ENCODE measurements around the gene DPEP2NB. TPM values are rescaled to one million over a fixed set of nuclear protein-coding genes. Genes with fewer than 3 reads are reported as not detected.

Gene DPEP2NB
- total RNA-seq, 1 experiment from 2014 or later: not detected

GRCh38 chr16:67992661-67993206 lies 23.0 kb downstream of the DPEP2NB start:
- no peaks in the 10 kb centered on the region for H3K79me1 ChIP-seq (ENCODE audit: insufficient read depth, low read depth, low read length, poor library complexity, severe bottlenecking)
- H2AK5ac ChIP-seq (ENCODE audit: insufficient read length, low read length): no peak overlapping the region
- no peak overlapping the region for H3K56ac ChIP-seq (ENCODE audit: insufficient read length, low read depth, low read length)
- H2BK12ac ChIP-seq (ENCODE audit: insufficient read length, low read depth, low read length): no peak overlapping the region
- H2BK5ac ChIP-seq (ENCODE audit: insufficient read length, low read length): no peak overlapping the region
- H2BK120ac ChIP-seq (ENCODE audit: low read depth, low read length, poor library complexity, severe bottlenecking): no peak overlapping the region
- no peak overlapping the region for H3K27ac Mint-ChIP-seq
- H3K4me1 ChIP-seq (ENCODE audit: insufficient read depth, low read length): no peaks in the 10 kb centered on the region
- no peaks in the 10 kb centered on the region for H3K9me3 ChIP-seq (ENCODE audit: control insufficient read depth, low read depth, low read length)
- DNase-seq: no peak
- peak overlapping the region; percentile 27 for H3K18ac ChIP-seq (ENCODE audit: insufficient read length, low read depth, low read length)
- no peak overlapping the region for H2AFZ ChIP-seq (ENCODE audit: low read length)
- H3K23me2 ChIP-seq (ENCODE audit: insufficient read length, low read depth, low read length, poor library complexity, severe bottlenecking): no peaks in the 10 kb centered on the region
- 0 out of 4 replicates have a peak, but pooled peaks cover 0 to 2% of the 10 kb centered on the region in 2 experiments for H3K4me1 Mint-ChIP-seq
- peaks cover 30% of the 10 kb centered on the region for H3K27me3 Mint-ChIP-seq (ENCODE audit: low read depth)
- H2BK15ac ChIP-seq (ENCODE audit: low read depth, low read length): no peak overlapping the region
- no peak overlapping the region for H3K4ac ChIP-seq (ENCODE audit: low read depth, low read length)
- no peaks in the 10 kb centered on the region; a peak in 1 of 7 replicates for H3K36me3 Mint-ChIP-seq (ENCODE audit: insufficient read depth in 1 of 3, low read depth in 3 of 3)
- WGBS (ENCODE audit: extremely low coverage, insufficient read length, low lambda C conversion rate): no CpG with 5 or more reads among the region's 20 CpGs
- no peak overlapping the region for H3K14ac ChIP-seq (ENCODE audit: insufficient read depth, low read length)
- H3K79me2 ChIP-seq (ENCODE audit: insufficient read depth, low read length): no peaks in the 10 kb centered on the region
- no peak overlapping the region for H3K23ac ChIP-seq (ENCODE audit: insufficient read length, low read depth, low read length)
- H2BK20ac ChIP-seq (ENCODE audit: low read depth, low read length, poor library complexity, severe bottlenecking): no peak overlapping the region
- H3K9me3 Mint-ChIP-seq: no peaks in the 10 kb centered on the region
- no peak overlapping the region for H3K27ac ChIP-seq (ENCODE audit: insufficient read length, low read depth, low read length)
- TF ChIP-seq, protein P1, sequence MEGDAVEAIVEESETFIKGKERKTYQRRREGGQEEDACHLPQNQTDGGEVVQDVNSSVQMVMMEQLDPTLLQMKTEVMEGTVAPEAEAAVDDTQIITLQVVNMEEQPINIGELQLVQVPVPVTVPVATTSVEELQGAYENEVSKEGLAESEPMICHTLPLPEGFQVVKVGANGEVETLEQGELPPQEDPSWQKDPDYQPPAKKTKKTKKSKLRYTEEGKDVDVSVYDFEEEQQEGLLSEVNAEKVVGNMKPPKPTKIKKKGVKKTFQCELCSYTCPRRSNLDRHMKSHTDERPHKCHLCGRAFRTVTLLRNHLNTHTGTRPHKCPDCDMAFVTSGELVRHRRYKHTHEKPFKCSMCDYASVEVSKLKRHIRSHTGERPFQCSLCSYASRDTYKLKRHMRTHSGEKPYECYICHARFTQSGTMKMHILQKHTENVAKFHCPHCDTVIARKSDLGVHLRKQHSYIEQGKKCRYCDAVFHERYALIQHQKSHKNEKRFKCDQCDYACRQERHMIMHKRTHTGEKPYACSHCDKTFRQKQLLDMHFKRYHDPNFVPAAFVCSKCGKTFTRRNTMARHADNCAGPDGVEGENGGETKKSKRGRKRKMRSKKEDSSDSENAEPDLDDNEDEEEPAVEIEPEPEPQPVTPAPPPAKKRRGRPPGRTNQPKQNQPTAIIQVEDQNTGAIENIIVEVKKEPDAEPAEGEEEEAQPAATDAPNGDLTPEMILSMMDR (conservative IDR thresholded peaks at IDR 0.05): no peak
- no peak overlapping the region for H4K91ac ChIP-seq (ENCODE audit: insufficient read length, low read depth, low read length)
- no peak overlapping the region for H3K9ac ChIP-seq (ENCODE audit: extremely low read depth, insufficient read length, low read length)
- no peaks in the 10 kb centered on the region for H3K27me3 ChIP-seq (ENCODE audit: insufficient read depth, low read length)
- H3T11ph ChIP-seq (ENCODE audit: low read length): no peak overlapping the region
- H3K4me3 Mint-ChIP-seq: no peak overlapping the region
- no peak overlapping the region for H4K8ac ChIP-seq (replicated peaks; ENCODE audit: insufficient read length, low read depth, low read length)
- no peaks in the 10 kb centered on the region for H4K20me1 ChIP-seq (ENCODE audit: control insufficient read depth, insufficient read depth, insufficient read length)
- no peak overlapping the region for H4K5ac ChIP-seq (ENCODE audit: insufficient read length, low read depth, low read length)
- no peak overlapping the region for H3K4me2 ChIP-seq (ENCODE audit: insufficient read depth, insufficient read length, low read length)
